Measurements from ENCODE around the gene WDR7.

DNA sequence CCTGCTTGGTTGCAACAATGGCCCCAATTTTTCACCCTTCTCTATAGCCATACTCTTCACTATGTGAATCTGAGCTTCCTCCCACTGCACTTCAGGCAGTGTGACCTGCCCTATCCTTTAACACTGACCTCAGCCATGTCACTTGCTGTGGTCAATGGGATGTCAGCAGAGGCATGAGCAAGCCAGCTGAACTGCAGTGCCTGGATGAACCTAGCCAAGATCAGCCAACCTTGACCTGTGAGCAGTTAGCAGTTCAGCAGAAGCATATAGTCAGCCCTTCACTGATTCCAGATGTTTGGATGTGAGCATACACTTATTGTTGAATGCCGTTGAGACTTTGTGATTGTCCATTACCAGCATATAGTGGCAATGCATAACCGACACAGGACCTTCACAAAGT is 432.3 kb downstream of the WDR7 start:
- TF ChIP-seq, protein P1, sequence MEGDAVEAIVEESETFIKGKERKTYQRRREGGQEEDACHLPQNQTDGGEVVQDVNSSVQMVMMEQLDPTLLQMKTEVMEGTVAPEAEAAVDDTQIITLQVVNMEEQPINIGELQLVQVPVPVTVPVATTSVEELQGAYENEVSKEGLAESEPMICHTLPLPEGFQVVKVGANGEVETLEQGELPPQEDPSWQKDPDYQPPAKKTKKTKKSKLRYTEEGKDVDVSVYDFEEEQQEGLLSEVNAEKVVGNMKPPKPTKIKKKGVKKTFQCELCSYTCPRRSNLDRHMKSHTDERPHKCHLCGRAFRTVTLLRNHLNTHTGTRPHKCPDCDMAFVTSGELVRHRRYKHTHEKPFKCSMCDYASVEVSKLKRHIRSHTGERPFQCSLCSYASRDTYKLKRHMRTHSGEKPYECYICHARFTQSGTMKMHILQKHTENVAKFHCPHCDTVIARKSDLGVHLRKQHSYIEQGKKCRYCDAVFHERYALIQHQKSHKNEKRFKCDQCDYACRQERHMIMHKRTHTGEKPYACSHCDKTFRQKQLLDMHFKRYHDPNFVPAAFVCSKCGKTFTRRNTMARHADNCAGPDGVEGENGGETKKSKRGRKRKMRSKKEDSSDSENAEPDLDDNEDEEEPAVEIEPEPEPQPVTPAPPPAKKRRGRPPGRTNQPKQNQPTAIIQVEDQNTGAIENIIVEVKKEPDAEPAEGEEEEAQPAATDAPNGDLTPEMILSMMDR (IDR thresholded peaks at IDR 0.05): no peak
- TF ChIP-seq ESRRA (IDR thresholded peaks at IDR 0.05; ENCODE audit: borderline replicate concordance, low read length): no peak

Data from A549 (cell line).